CD4-positive, alpha-beta T cell treated with Interleukin-4 for 4 hours (primary cell): ENCODE results near the gene PMEPA1.

Experiments used
- DNase-seq: peaks from one replicate; pipeline ENCODE4 v3.0.0-alpha.2; 2020

The PMEPA1 gene

GRCh38 chr20:57618764-57619050 is 91.1 kb downstream of the PMEPA1 start:
- no peak for DNase-seq

- DNase-seq, result peak; percentile 14
Observed at GRCh38 chr20:57618091-57618763, 91.6 kb downstream of the PMEPA1 start.

GRCh38 chr20:57617079-57617795 is 92.6 kb downstream of the PMEPA1 start:
- DNase-seq, result no peak

- DNase-seq, result no peak
Observed at GRCh38 chr20:57616143-57616951, 93.5 kb downstream of the PMEPA1 start.

- no peak for DNase-seq
Observed at GRCh38 chr20:57615445-57615811, 94.4 kb downstream of the PMEPA1 start.

- DNase-seq, result no peak
Observed at GRCh38 chr20:57614490-57615444, 95.0 kb downstream of the PMEPA1 start.

- DNase-seq, result no peak
Observed at GRCh38 chr20:57613481-57613921, 96.3 kb downstream of the PMEPA1 start.

GRCh38 chr20:57612916-57613315 is 96.9 kb downstream of the PMEPA1 start:
- DNase-seq, result no peak

GRCh38 chr20:57612436-57612835 is 97.4 kb downstream of the PMEPA1 start:
- no peak for DNase-seq

GRCh38 chr20:57611586-57612311 is 98.1 kb downstream of the PMEPA1 start:
- DNase-seq, result no peak

GRCh38 chr20:57610261-57610952 is 99.4 kb downstream of the PMEPA1 start:
- DNase-seq, result no peak

- DNase-seq, result no peak
Observed at GRCh38 chr20:57609842-57610167, 100.0 kb downstream of the PMEPA1 start.

- no peak for DNase-seq
Observed at GRCh38 chr20:57609086-57609841, 100.6 kb downstream of the PMEPA1 start.

GRCh38 chr20:57608516-57608915 is 101.3 kb downstream of the PMEPA1 start:
- no peak for DNase-seq

GRCh38 chr20:57605878-57606277 is 103.9 kb downstream of the PMEPA1 start:
- no peak for DNase-seq

- DNase-seq, result peak; percentile 59
Observed at GRCh38 chr20:57605045-57605444, 104.8 kb downstream of the PMEPA1 start.

- DNase-seq, result no peak
Observed at GRCh38 chr20:57603120-57603519, 106.7 kb downstream of the PMEPA1 start.

- DNase-seq, result no peak
Observed at GRCh38 chr20:57601737-57602136, 108.1 kb downstream of the PMEPA1 start.

- no peak for DNase-seq
Observed at GRCh38 chr20:57601211-57601570, 108.6 kb downstream of the PMEPA1 start.

- no peak for DNase-seq
Observed at GRCh38 chr20:57600320-57601210, 109.2 kb downstream of the PMEPA1 start.
